Ascending aorta (tissue), 2 donors: ENCODE measurements around the gene TBRG1. TPM values are rescaled to one million over a fixed set of nuclear protein-coding genes. Genes with fewer than 3 reads are reported as not detected.
A peak's percentile ranks its signal among the peaks of the same experiment; 100 is the strongest.

Source experiments
- DNase-seq, 2 donors: peaks; one replicate each; pipeline ENCODE4 v3.0.0-alpha.2; 2019; ENCODE audit warnings: low spot score in 2 of 2
- H3K27ac ChIP-seq, 2 donors: fragments of 200-600 bp; sonication (generic); one replicate each; pipeline ENCODE4 v1.5.1; 2016 to 2017; ENCODE audit warnings: mild to moderate bottlenecking in 1 of 2
- H3K27me3 ChIP-seq: fragments of 200-600 bp; sonication (generic); one replicate; pipeline ENCODE4 v1.5.1; 2017
- H3K36me3 ChIP-seq, 2 donors: fragments of 200-600 bp; sonication (generic); one replicate each; pipeline ENCODE4 v1.5.1; 2016
- H3K4me1 ChIP-seq, 2 donors: fragments of 200-600 bp; sonication (generic); one replicate each; pipeline ENCODE4 v1.5.1; 2016 to 2017; ENCODE audit warnings: mild to moderate bottlenecking in 1 of 2
- H3K4me3 ChIP-seq, 2 donors: fragments of 200-600 bp; sonication (generic); one replicate each; pipeline ENCODE4 v1.5.1; 2016 to 2017; ENCODE audit warnings: mild to moderate bottlenecking in 1 of 2
- H3K9me3 ChIP-seq, 2 donors: fragments of 200-600 bp; sonication (generic); one replicate each; pipeline ENCODE4 v1.5.1; 2016
- CTCF ChIP-seq, 3 experiments: fragments of 200-600 bp in 2 of 3; fragments of 450-650 bp in 1 of 3; sonication (generic) in 2 of 3; IDR thresholded peaks; one replicate each; pipeline ENCODE4 v1.5.1; 2016 to 2019; ENCODE audit warnings: antibody characterized with exemption in 3 of 3, mild to moderate bottlenecking in 1 of 3, moderate library complexity in 1 of 3
- intact Hi-C: fragments of 100-400 bp; cut with DNase I; formaldehyde crosslinking; loops from one replicate; pipeline ENCODE4 v1.15.1; 2023
- total RNA-seq: library from RNA; depleted of rRNA; stranded (reverse); fragments of >200 nt; gene quantifications from one replicate; pipeline ENCODE4 v1.1.0, GENCODE V29; 2016

The TBRG1 gene
- total RNA-seq, 1 donor from 2014 or later: 21.2 TPM

GRCh38 chr11:124583781-124584180, 38.9 kb upstream of the TBRG1 start:
- H3K4me1 ChIP-seq: no peaks in the 10 kb centered on the region
- no peaks in the 10 kb centered on the region for H3K36me3 ChIP-seq
- H3K4me3 ChIP-seq: no peak overlapping the region
- no peak for TF ChIP-seq CTCF (IDR thresholded peaks at IDR 0.05)
- no peak overlapping the region for H3K27ac ChIP-seq
- no peaks in the 10 kb centered on the region for H3K9me3 ChIP-seq
- intact Hi-C loops: loop anchor here (10.0 kb wide), 1 partner anchor 509 kb away; no protein-coding TSS in a partner anchor
- no peaks in the 10 kb centered on the region for H3K27me3 ChIP-seq
- DNase-seq: no peak

GRCh38 chr11:124584681-124585372, 37.8 kb upstream of the TBRG1 start:
- no peaks in the 10 kb centered on the region for H3K27me3 ChIP-seq
- TF ChIP-seq CTCF (IDR thresholded peaks at IDR 0.05): no peak
- no peak overlapping the region for H3K27ac ChIP-seq
- no peak overlapping the region for H3K4me3 ChIP-seq
- intact Hi-C loops: loop anchor here (10.0 kb wide), 1 partner anchor 510 kb away; no protein-coding TSS in a partner anchor
- no peak for DNase-seq
- no peaks in the 10 kb centered on the region for H3K9me3 ChIP-seq
- no peaks in the 10 kb centered on the region for H3K36me3 ChIP-seq
- H3K4me1 ChIP-seq: no peaks in the 10 kb centered on the region

- H3K9me3 ChIP-seq: no peaks in the 10 kb centered on the region
- no peak for DNase-seq
- TF ChIP-seq CTCF (IDR thresholded peaks at IDR 0.05): peak; percentile 26 to 56 (median 45)
- no peak overlapping the region for H3K27ac ChIP-seq
- no peak overlapping the region for H3K4me3 ChIP-seq
- no peaks in the 10 kb centered on the region for H3K27me3 ChIP-seq
- H3K4me1 ChIP-seq: no peaks in the 10 kb centered on the region
- intact Hi-C loops: loop anchor here (2.0 to 10.0 kb wide), 2 partner anchors 172 to 512 kb away; no protein-coding TSS in a partner anchor
- H3K36me3 ChIP-seq: no peaks in the 10 kb centered on the region
Measured at GRCh38 chr11:124586238-124586860, 36.3 kb upstream of the TBRG1 start.

- DNase-seq: no peak
- no peaks in the 10 kb centered on the region for H3K36me3 ChIP-seq
- no peak overlapping the region for H3K27ac ChIP-seq
- H3K9me3 ChIP-seq: no peaks in the 10 kb centered on the region
- H3K4me1 ChIP-seq: no peaks in the 10 kb centered on the region
- H3K4me3 ChIP-seq: no peak overlapping the region
- no peaks in the 10 kb centered on the region for H3K27me3 ChIP-seq
- TF ChIP-seq CTCF (IDR thresholded peaks at IDR 0.05): no peak
- intact Hi-C loops: no loop called here
Measured at GRCh38 chr11:124591430-124591829, 31.2 kb upstream of the TBRG1 start.

- no peak for DNase-seq
- Histone ChIP-seq H3K27me3 (no peaks in the 10 kb centered on the region), H3K4me3 (no peak overlapping the region), H3K4me1 (no peaks in the 10 kb centered on the region), H3K27ac (no peak overlapping the region), H3K9me3 (no peaks in the 10 kb centered on the region), H3K36me3 (no peaks in the 10 kb centered on the region)
- TF ChIP-seq CTCF (IDR thresholded peaks at IDR 0.05): no peak
- intact Hi-C loops: no loop called here
Measured at GRCh38 chr11:124592627-124593026, 30.0 kb upstream of the TBRG1 start.
